Loucy (cell line): ENCODE results near the gene CFAP107.

Source experiments
- H2AFZ ChIP-seq: fragments of 200-600 bp; sonication (generic); 2 replicates; pipeline ENCODE4 v1.6.0; 2016; ENCODE audit warnings: antibody characterized with exemption, mild to moderate bottlenecking, low read length, moderate library complexity
- H3F3A ChIP-seq: fragments of 200-600 bp; 2 replicates; pipeline ENCODE4 v1.6.0; 2016; ENCODE audit warnings: antibody characterized with exemption, low read depth, mild to moderate bottlenecking
- H3K27me3 ChIP-seq: fragments of 200-600 bp; sonication (generic); 2 replicates; pipeline ENCODE4 v1.6.1; 2014; ENCODE audit warnings: low read length, mild to moderate bottlenecking; ENCODE audit not compliant: insufficient read depth, poor library complexity, severe bottlenecking
- H3K36me3 ChIP-seq: fragments of 200-600 bp; sonication (generic); 2 replicates; pipeline ENCODE4 v1.6.1; 2016; ENCODE audit warnings: low read length; ENCODE audit not compliant: insufficient read depth
- H3K4me1 ChIP-seq: fragments of 200-600 bp; sonication (generic); 2 replicates; pipeline ENCODE4 v1.5.1; 2014; ENCODE audit warnings: low read length, mild to moderate bottlenecking; ENCODE audit not compliant: insufficient read depth, poor library complexity, severe bottlenecking
- H3K4me2 ChIP-seq: fragments of 200-600 bp; sonication (generic); 2 replicates; pipeline ENCODE4 v1.6.0; 2014; ENCODE audit warnings: antibody characterized with exemption, low read length, low read depth, mild to moderate bottlenecking; ENCODE audit not compliant: poor library complexity, severe bottlenecking
- H3K4me3 ChIP-seq: fragments of 200-600 bp; sonication (generic); 2 replicates; pipeline ENCODE4 v1.5.1; 2014; ENCODE audit warnings: low read length, mild to moderate bottlenecking, mixed read lengths; ENCODE audit not compliant: poor library complexity, severe bottlenecking
- H3K79me2 ChIP-seq: fragments of 200-600 bp; sonication (generic); 2 replicates; pipeline ENCODE4 v1.6.1; 2014; ENCODE audit warnings: low read length; ENCODE audit not compliant: insufficient read depth
- H3K9ac ChIP-seq: fragments of 200-600 bp; sonication (generic); 2 replicates; pipeline ENCODE4 v1.6.0; 2014; ENCODE audit warnings: mild to moderate bottlenecking, low read depth, low read length, moderate library complexity; ENCODE audit not compliant: poor library complexity, severe bottlenecking
- H3K9me2 ChIP-seq: fragments of 200-600 bp; sonication (generic); replicated peaks from 2 replicates; pipeline ENCODE4 v1.6.1; 2016; ENCODE audit warnings: low read depth, low read length, mixed read lengths
- H3K9me3 ChIP-seq: fragments of 200-600 bp; sonication (generic); 2 replicates; pipeline ENCODE4 v1.6.1; 2014; ENCODE audit warnings: mild to moderate bottlenecking, antibody characterized with exemption, low read length, low read depth; ENCODE audit not compliant: insufficient read depth
- H4K20me1 ChIP-seq: fragments of 200-600 bp; sonication (generic); 2 replicates; pipeline ENCODE4 v1.6.0; 2014; ENCODE audit warnings: antibody characterized with exemption, low read length, mild to moderate bottlenecking; ENCODE audit not compliant: insufficient read depth, poor library complexity, severe bottlenecking
- CTCF ChIP-seq: fragments of 200-600 bp; sonication (generic); conservative IDR thresholded peaks from 2 replicates; pipeline ENCODE4 v1.5.1; 2014; ENCODE audit warnings: mild to moderate bottlenecking, antibody characterized with exemption, low read length
- EZH2phosphoT487 ChIP-seq: fragments of 200-600 bp; IDR thresholded peaks from 2 replicates; pipeline ENCODE4 v1.6.1; 2018; ENCODE audit warnings: antibody characterized with exemption, mild to moderate bottlenecking, moderate library complexity, borderline replicate concordance

Gene CFAP107

DNA sequence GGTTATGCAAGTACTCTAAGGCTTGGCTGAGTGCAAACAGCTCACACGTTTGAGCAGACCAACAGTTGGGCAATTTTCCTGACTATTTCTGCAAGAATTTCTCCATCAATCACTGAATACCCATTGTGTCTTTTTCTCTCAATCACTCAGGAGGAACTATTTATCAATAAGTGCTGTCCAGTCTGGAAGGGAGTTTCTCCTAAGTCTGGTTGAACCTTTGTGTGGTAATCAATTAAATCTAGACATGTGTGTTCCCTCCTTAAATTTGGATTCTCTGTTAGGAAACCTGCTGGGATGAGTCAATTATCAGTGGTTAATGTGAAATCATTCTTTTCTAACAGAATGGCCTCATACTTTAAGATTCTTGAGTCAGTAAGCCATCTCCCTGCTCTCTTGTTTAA lies 36.9 kb upstream of the CFAP107 start:
- TF ChIP-seq EZH2phosphoT487 (no peak), CTCF (no peak)
- Histone ChIP-seq H3K79me2 (no peaks in the 10 kb centered on the region), H3K9me3 (no peaks in the 10 kb centered on the region), H3F3A (no peaks in the 10 kb centered on the region), H3K9me2 (no peaks in the 10 kb centered on the region), H3K36me3 (no peaks in the 10 kb centered on the region), H4K20me1 (no peaks in the 10 kb centered on the region), H3K4me2 (no peak overlapping the region), H3K4me3 (no peak overlapping the region), H2AFZ (no peak overlapping the region), H3K9ac (no peak overlapping the region), H3K4me1 (no peaks in the 10 kb centered on the region), H3K27me3 (no peaks in the 10 kb centered on the region)

DNA sequence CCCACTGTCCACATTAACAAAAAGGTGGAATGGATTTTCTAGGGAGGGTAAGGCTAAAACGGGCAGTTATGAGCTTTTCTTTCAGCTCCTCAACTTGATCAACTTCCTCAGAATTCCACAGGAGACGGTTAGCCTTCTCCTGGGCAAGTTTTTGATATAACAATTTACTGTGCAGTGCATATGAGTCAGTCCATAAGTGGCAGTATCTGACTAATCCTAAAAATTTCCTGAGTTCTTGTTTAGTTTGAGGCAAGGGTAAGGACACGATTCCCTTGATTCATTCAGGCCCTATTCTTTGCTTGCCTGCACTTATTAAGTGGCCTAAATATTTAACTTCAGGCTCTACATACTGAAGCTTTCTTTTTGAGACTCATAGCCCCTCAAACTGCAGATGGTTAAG lies 36.3 kb upstream of the CFAP107 start:
- TF ChIP-seq EZH2phosphoT487 (no peak), CTCF (no peak)
- no peaks in the 10 kb centered on the region for H3K27me3 ChIP-seq

GRCh38 chr1:12711536-12711935 lies 34.5 kb upstream of the CFAP107 start:
- H3K9me2 ChIP-seq = no peaks in the 10 kb centered on the region
- no peak overlapping the region for H3K4me3 ChIP-seq
- H3K27me3 ChIP-seq = no peaks in the 10 kb centered on the region
- H3K4me1 ChIP-seq = no peaks in the 10 kb centered on the region
- no peaks in the 10 kb centered on the region for H3K9me3 ChIP-seq
- no peaks in the 10 kb centered on the region for H3K79me2 ChIP-seq
- H2AFZ ChIP-seq = no peak overlapping the region
- no peaks in the 10 kb centered on the region for H3F3A ChIP-seq
- no peak overlapping the region for H3K9ac ChIP-seq
- no peaks in the 10 kb centered on the region for H3K36me3 ChIP-seq
- H4K20me1 ChIP-seq = no peaks in the 10 kb centered on the region
- no peak overlapping the region for H3K4me2 ChIP-seq
- TF ChIP-seq CTCF (no peak), EZH2phosphoT487 (no peak)

More for the DNA sequence above, 36.3 kb upstream of the CFAP107 start:
- Histone ChIP-seq H3K4me1 (no peaks in the 10 kb centered on the region), H4K20me1 (no peaks in the 10 kb centered on the region), H2AFZ (no peak overlapping the region), H3K79me2 (no peaks in the 10 kb centered on the region), H3K9me2 (no peaks in the 10 kb centered on the region), H3K36me3 (no peaks in the 10 kb centered on the region), H3K9ac (no peak overlapping the region), H3K9me3 (no peaks in the 10 kb centered on the region), H3K4me3 (no peak overlapping the region), H3F3A (no peaks in the 10 kb centered on the region), H3K4me2 (no peak overlapping the region)
